Camera-type eye (tissue), 1 donor: ENCODE measurements around the gene RHEBL1. TPM values are rescaled to one million over a fixed set of nuclear protein-coding genes. Genes with fewer than 3 reads are reported as not detected.

Experiments
- total RNA-seq: library from RNA; depleted of rRNA; stranded (reverse); fragments of >200 nt; gene quantifications from one replicate; pipeline ENCODE4 v1.2.3, GENCODE V29; 2014

Gene RHEBL1, protein sequence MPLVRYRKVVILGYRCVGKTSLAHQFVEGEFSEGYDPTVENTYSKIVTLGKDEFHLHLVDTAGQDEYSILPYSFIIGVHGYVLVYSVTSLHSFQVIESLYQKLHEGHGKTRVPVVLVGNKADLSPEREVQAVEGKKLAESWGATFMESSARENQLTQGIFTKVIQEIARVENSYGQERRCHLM
- 0.77 TPM for total RNA-seq

GRCh38 chr12:49069507-49070346, at the start of gene RHEBL1:
TSS of gene RHEBL1 (minus strand) at chr12:49069979. CDS start at chr12:49069785, 194 bp downstream.

DNA sequence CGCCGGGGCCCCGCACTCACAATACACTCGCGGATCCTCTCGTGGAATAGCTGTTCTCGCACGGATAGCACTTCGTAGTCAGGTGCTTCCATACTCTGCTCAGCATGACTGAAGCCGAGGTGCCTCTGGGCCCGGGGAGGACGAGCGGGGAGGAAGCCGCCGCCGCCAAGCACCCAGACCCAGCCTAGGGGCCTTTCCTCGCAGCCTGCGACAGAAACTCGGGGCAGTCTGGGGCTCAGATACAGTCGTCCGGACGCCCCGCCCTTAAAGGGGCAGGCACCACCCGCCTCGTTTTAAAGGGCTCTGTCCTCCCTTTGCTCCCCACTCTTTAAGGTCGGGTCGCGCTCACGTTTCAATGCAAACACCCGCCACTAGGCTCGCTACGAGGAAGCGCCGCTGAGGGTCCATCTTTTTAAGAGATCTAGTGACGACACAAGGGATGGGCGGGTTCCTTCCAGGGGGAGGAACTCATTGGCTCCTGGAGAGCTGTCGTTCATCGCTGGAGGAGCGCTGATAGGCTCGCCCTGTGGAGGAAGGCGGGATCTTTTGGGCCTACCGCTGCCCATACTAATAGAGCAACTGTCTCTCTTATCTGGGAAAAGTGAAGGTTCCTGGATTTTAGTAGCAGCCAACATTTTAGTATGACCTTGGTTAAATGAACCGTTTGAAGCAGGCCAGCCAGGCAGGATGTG, 40.8 kb upstream of the RHEBL1 start, which contains the start of gene LMBR1L:
TSS of gene LMBR1L (minus strand) at position 384 of the 692 bp plus-strand sequence. CDS start at position 92, 292 bp downstream.

GRCh38 chr12:49094160-49094974, 24.6 kb upstream of the RHEBL1 start, which contains the start of gene DHH:
TSS of gene DHH (minus strand) at chr12:49094801. CDS start at chr12:49094512, 289 bp downstream.

GRCh38 chr12:49060237-49061156, 9.3 kb downstream of the RHEBL1 start, which contains the start of gene KMT2D:
TSS of gene KMT2D (minus strand) at chr12:49060794. CDS start at chr12:49055324, 5,470 bp downstream.

DNA sequence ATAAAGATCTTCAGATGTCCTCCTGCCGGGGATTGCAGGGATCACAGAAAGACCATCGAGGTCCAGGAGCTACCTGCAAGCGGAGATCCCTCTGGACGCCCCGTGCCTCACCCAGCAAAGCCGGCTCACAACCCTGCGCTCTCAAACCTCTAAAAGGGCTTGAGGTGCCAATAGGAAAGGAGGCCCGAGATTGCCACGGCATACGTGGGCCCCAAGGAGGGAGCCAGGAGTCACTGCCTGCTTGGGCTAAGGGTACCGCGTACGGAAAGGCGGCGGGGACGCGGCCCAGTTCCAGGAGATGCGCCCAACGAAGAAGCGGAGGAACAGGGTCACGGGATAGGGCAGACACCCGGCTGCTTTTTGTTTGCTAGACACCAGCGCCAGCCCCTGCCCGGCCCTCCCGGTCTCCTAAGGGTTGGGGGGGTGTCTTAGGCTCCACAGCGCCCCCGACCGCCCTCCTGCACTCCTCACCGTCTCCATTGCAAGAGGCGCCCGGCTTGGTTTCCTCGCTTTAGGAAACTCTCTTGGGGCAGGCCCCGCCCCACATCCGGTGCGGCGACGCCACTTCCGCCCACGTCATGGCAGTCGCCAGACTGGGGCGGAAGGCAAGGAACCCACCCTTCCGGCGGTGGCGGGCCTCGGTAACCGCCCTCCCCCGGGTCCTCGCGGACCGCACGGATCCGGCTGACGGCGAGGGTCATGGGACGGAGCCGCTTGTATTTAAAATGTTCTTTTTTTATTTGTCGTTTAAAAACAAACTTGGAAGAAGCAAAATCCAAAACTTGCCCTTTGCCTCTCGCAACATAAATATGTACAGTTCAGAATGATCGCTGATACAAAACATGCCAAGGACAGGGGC, 51.3 kb downstream of the RHEBL1 start, which contains the start of gene PRKAG1:
TSS of gene PRKAG1 (minus strand) at position 516 of the 859 bp plus-strand sequence. CDS start at position 480, 36 bp downstream.

Other genes with a start within 250 kb of the RHEBL1 start
- 82.1 TPM for gene DDX23, start 217.8 kb downstream of the RHEBL1 start, total RNA-seq
- gene RND1, start 204.1 kb downstream of the RHEBL1 start, total RNA-seq: 2.3 TPM
- 9.0 TPM for gene FKBP11, start 144.5 kb downstream of the RHEBL1 start, total RNA-seq
- 50.5 TPM for gene ARF3, start 112.5 kb downstream of the RHEBL1 start, total RNA-seq
- 2.0 TPM for gene WNT10B, start 98.2 kb downstream of the RHEBL1 start, total RNA-seq
- not detected for gene WNT1, start 91.7 kb downstream of the RHEBL1 start, total RNA-seq
- gene DDN, start 70.6 kb downstream of the RHEBL1 start, total RNA-seq: 1.0 TPM
- gene PRKAG1, start 51.2 kb downstream of the RHEBL1 start, total RNA-seq: 35.6 TPM
- gene KMT2D, start 9.2 kb downstream of the RHEBL1 start, total RNA-seq: 81.4 TPM
- 1.4 TPM for gene DHH, start 24.8 kb upstream of the RHEBL1 start, total RNA-seq
- gene LMBR1L, start 40.9 kb upstream of the RHEBL1 start, total RNA-seq: 77.6 TPM
- 786 TPM for gene TUBA1B, start 61.4 kb upstream of the RHEBL1 start, total RNA-seq
- 1,127 TPM for gene TUBA1A, start 119.1 kb upstream of the RHEBL1 start, total RNA-seq
- 76.0 TPM for gene TUBA1C, start 195.1 kb upstream of the RHEBL1 start, total RNA-seq
- gene PRPH, start 225.2 kb upstream of the RHEBL1 start, total RNA-seq: 18.9 TPM